Mesendoderm (in vitro differentiated cells): ENCODE measurements around the gene CYYR1.
A peak's percentile ranks its signal among the peaks of the same experiment; 100 is the strongest.
"Not testable (repeated sequence)": the region's sequence is repeated elsewhere in the genome, so short reads cannot be mapped to it uniquely, and the experiment has no call there.

ENCODE experiments used
- DNase-seq: peaks from one replicate; pipeline ENCODE4 v3.0.0; 2013
- H2AK5ac ChIP-seq: 2 replicates; pipeline ENCODE4 v1.6.1; 2013; ENCODE audit warnings: low read length, inconsistent platforms
- H2BK120ac ChIP-seq: 2 replicates; pipeline ENCODE4 v1.6.1; 2013; ENCODE audit warnings: low read depth, mild to moderate bottlenecking, low read length, moderate library complexity, mixed read lengths
- H2BK15ac ChIP-seq: replicated peaks from 2 replicates; pipeline ENCODE4 v1.6.1; 2013; ENCODE audit warnings: low read depth, mild to moderate bottlenecking, moderate library complexity
- H2BK5ac ChIP-seq: 2 replicates; pipeline ENCODE4 v1.6.1; 2013; ENCODE audit warnings: low read length, inconsistent platforms
- H3K18ac ChIP-seq: 2 replicates; pipeline ENCODE4 v1.6.1; 2013; ENCODE audit warnings: mild to moderate bottlenecking, low read length, mixed read lengths
- H3K23ac ChIP-seq: one replicate; pipeline ENCODE4 v1.6.1; 2013; ENCODE audit warnings: low read length
- H3K27ac ChIP-seq: 2 replicates; pipeline ENCODE4 v1.5.1; 2013; ENCODE audit warnings: low read depth, mild to moderate bottlenecking, inconsistent platforms, low read length, moderate library complexity
- H3K27me3 ChIP-seq: 2 replicates; pipeline ENCODE4 v1.6.1; 2013; ENCODE audit warnings: low read length, control low read depth, mild to moderate bottlenecking, inconsistent platforms; ENCODE audit not compliant: insufficient read depth, poor library complexity
- H3K36me3 ChIP-seq: 2 replicates; pipeline ENCODE4 v1.6.1; 2013; ENCODE audit warnings: low read length, inconsistent platforms; ENCODE audit not compliant: control insufficient read depth, insufficient read depth
- H3K4ac ChIP-seq: one replicate; pipeline ENCODE4 v1.6.1; 2013; ENCODE audit warnings: low read depth, mild to moderate bottlenecking, low read length, moderate library complexity
- H3K4me1 ChIP-seq: 2 replicates; pipeline ENCODE4 v1.6.1; 2013; ENCODE audit warnings: low read depth, low read length, inconsistent platforms; ENCODE audit not compliant: control insufficient read depth
- H3K4me2 ChIP-seq: 2 replicates; pipeline ENCODE4 v1.6.1; 2013; ENCODE audit warnings: low read length
- H3K4me3 ChIP-seq: 2 replicates; pipeline ENCODE4 v1.5.1; 2013; ENCODE audit warnings: mild to moderate bottlenecking, low read length
- H3K56ac ChIP-seq: one replicate; pipeline ENCODE4 v1.6.1; 2013; ENCODE audit warnings: low read length
- H3K79me1 ChIP-seq: 2 replicates; pipeline ENCODE4 v1.6.1; 2013; ENCODE audit warnings: low read length, inconsistent platforms
- H3K79me2 ChIP-seq: 2 replicates; pipeline ENCODE4 v1.6.1; 2013; ENCODE audit warnings: mild to moderate bottlenecking, low read length; ENCODE audit not compliant: control insufficient read depth, insufficient read depth
- H3K9ac ChIP-seq: 2 replicates; pipeline ENCODE4 v1.6.1; 2013; ENCODE audit warnings: low read length, inconsistent platforms
- H4K5ac ChIP-seq: one replicate; pipeline ENCODE4 v1.6.1; 2013; ENCODE audit warnings: low read length
- H4K8ac ChIP-seq: one replicate; pipeline ENCODE4 v1.6.1; 2013; ENCODE audit warnings: low read depth, mild to moderate bottlenecking, control low read depth, low read length, moderate library complexity
- WGBS: extraction: QIAGEN DNeasy Blood & Tissue Kit; methylation state at CpG from one replicate; pipeline ENCODE4 v1.1.7; 2013; ENCODE audit warnings: low lambda C conversion rate, missing lambda C conversion rate; ENCODE audit not compliant: insufficient coverage; ENCODE audit errors: extremely low coverage; 5-methylcytosine and 5-hydroxymethylcytosine counted together

The CYYR1 gene

GRCh38 chr21:26465916-26466315, 107.2 kb downstream of the CYYR1 start:
- H2BK15ac ChIP-seq: no peak overlapping the region
- WGBS: 100% methylated on average over 1 of the region's 3 CpGs
- H3K9ac ChIP-seq: no peak overlapping the region
- H3K18ac ChIP-seq: no peak overlapping the region
- no peaks in the 10 kb centered on the region for H3K79me2 ChIP-seq
- H4K5ac ChIP-seq: no peak overlapping the region
- H3K56ac ChIP-seq: no peak overlapping the region
- H3K79me1 ChIP-seq: no peaks in the 10 kb centered on the region
- no peak overlapping the region for H4K8ac ChIP-seq
- H3K27me3 ChIP-seq: no peaks in the 10 kb centered on the region
- no peak overlapping the region for H3K4me3 ChIP-seq
- no peak overlapping the region for H3K27ac ChIP-seq
- no peak overlapping the region for H3K4me2 ChIP-seq
- H2BK5ac ChIP-seq: no peak overlapping the region
- H2AK5ac ChIP-seq: no peak overlapping the region
- DNase-seq: no peak
- H3K36me3 ChIP-seq: no peaks in the 10 kb centered on the region
- no peak overlapping the region for H3K4ac ChIP-seq
- H2BK120ac ChIP-seq: no peak overlapping the region
- H3K4me1 ChIP-seq: no peaks in the 10 kb centered on the region
- H3K23ac ChIP-seq: no peak overlapping the region

GRCh38 chr21:26461500-26461899, 111.6 kb downstream of the CYYR1 start:
- H3K79me1 ChIP-seq: no peaks in the 10 kb centered on the region
- no peak for DNase-seq
- H3K23ac ChIP-seq: no peak overlapping the region
- H2BK15ac ChIP-seq: no peak overlapping the region
- H2BK5ac ChIP-seq: no peak overlapping the region
- H3K27ac ChIP-seq: no peak overlapping the region
- no peaks in the 10 kb centered on the region for H3K79me2 ChIP-seq
- H4K8ac ChIP-seq: no peak overlapping the region
- H3K18ac ChIP-seq: no peak overlapping the region
- H3K4ac ChIP-seq: no peak overlapping the region
- H3K9ac ChIP-seq: no peak overlapping the region
- no CpG with 5 or more reads among the region's 3 CpGs for WGBS
- no peaks in the 10 kb centered on the region for H3K36me3 ChIP-seq
- H3K56ac ChIP-seq: no peak overlapping the region
- H3K27me3 ChIP-seq: no peaks in the 10 kb centered on the region
- H4K5ac ChIP-seq: no peak overlapping the region
- no peak overlapping the region for H3K4me3 ChIP-seq
- H3K4me1 ChIP-seq: no peaks in the 10 kb centered on the region
- H2BK120ac ChIP-seq: no peak overlapping the region
- no peak overlapping the region for H2AK5ac ChIP-seq
- no peak overlapping the region for H3K4me2 ChIP-seq

DNA sequence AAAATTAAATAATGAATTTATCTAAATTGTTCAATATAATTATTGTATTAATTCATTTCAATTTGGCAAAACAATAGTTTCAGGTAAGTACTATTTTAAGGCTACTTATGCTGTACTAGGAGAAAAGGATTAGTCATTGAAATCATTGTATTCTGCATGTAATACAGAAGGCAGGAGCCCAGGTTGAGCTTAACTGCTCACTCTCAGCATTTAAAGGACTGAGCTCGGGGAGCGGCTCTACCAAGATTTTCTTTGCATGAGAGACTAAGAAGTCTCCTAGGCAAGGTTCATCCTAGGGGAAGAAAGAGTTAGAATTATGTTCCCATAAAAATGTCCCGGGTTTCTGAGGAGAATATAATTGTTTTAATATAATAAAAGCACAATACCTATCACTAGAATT, 112.5 kb downstream of the CYYR1 start:
- Histone ChIP-seq H3K4me2 (no peak overlapping the region), H4K8ac (no peak overlapping the region), H4K5ac (no peak overlapping the region), H2BK15ac (no peak overlapping the region), H3K79me2 (no peaks in the 10 kb centered on the region), H3K4me3 (no peak overlapping the region), H2AK5ac (no peak overlapping the region), H2BK120ac (no peak overlapping the region), H3K27ac (no peak overlapping the region), H3K18ac (no peak overlapping the region), H3K4ac (no peak overlapping the region), H3K23ac (no peak overlapping the region), H2BK5ac (no peak overlapping the region), H3K36me3 (no peaks in the 10 kb centered on the region), H3K4me1 (no peaks in the 10 kb centered on the region), H3K27me3 (no peaks in the 10 kb centered on the region), H3K9ac (no peak overlapping the region), H3K56ac (no peak overlapping the region), H3K79me1 (no peaks in the 10 kb centered on the region)
- no CpG with 5 or more reads among the region's 3 CpGs for WGBS
- DNase-seq: no peak

DNA sequence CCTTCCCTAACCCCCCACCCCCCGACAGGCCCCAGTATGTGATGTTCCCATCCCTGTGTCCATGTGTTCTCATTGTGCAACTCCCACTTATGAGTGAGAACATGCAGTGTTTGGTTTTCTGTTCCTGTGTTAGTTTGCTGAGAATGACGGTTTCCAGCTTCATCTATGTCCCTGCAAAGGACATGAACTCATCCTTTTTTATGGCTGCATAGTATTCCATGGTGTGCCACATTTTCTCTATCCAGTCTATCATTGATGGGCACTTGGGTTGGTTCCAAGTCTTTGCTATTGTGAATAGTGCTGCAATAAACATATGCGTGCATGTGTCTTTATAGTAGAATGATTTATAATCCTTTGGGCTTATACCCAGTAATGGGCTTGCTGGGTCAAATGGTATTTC, 114.2 kb downstream of the CYYR1 start:
- not testable (repeated sequence) for H4K5ac ChIP-seq, H3K23ac ChIP-seq, H3K79me2 ChIP-seq, H2BK120ac ChIP-seq, H3K4ac ChIP-seq, H3K4me2 ChIP-seq, H4K8ac ChIP-seq, H3K4me3 ChIP-seq, H3K9ac ChIP-seq, H2BK5ac ChIP-seq, DNase-seq, H3K4me1 ChIP-seq, H3K79me1 ChIP-seq, H3K36me3 ChIP-seq, H2BK15ac ChIP-seq, H3K56ac ChIP-seq, H2AK5ac ChIP-seq, H3K27me3 ChIP-seq, H3K27ac ChIP-seq, H3K18ac ChIP-seq
- no CpG with 5 or more reads among the region's 3 CpGs for WGBS

DNA sequence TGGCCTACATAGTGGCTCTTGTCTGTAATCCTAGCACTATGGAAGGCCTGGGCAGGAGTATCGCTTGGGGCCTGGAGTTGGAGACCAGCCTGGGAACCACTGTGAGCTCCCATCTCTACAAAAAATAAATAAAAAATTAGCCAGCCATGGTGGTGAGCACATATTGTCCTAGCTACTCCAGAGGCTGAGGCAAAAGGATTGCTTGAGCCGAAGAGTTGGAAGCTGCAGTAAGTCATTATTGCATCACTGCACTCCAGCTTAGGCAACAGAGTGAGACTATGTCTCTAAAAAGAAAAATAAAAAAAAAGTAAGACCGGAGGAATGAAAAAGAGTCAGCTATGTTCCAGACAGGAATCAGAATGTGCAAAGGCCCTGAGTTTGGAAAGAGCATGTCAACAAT, 115.3 kb downstream of the CYYR1 start:
- H2BK15ac ChIP-seq: no peak overlapping the region
- no peaks in the 10 kb centered on the region for H3K79me2 ChIP-seq
- no peak overlapping the region for H4K8ac ChIP-seq
- H3K23ac ChIP-seq: no peak overlapping the region
- no peak overlapping the region for H3K4me2 ChIP-seq
- no peaks in the 10 kb centered on the region for H3K4me1 ChIP-seq
- H3K79me1 ChIP-seq: no peaks in the 10 kb centered on the region
- no peak overlapping the region for H3K4me3 ChIP-seq
- H2AK5ac ChIP-seq: no peak overlapping the region
- no peak overlapping the region for H4K5ac ChIP-seq
- H3K27ac ChIP-seq: no peak overlapping the region
- WGBS: no CpG with 5 or more reads among the region's 3 CpGs
- no peak for DNase-seq
- H3K9ac ChIP-seq: no peak overlapping the region
- no peaks in the 10 kb centered on the region for H3K27me3 ChIP-seq
- H3K36me3 ChIP-seq: no peaks in the 10 kb centered on the region
- H2BK120ac ChIP-seq: no peak overlapping the region
- no peak overlapping the region for H3K56ac ChIP-seq
- no peak overlapping the region for H2BK5ac ChIP-seq
- H3K18ac ChIP-seq: no peak overlapping the region
- H3K4ac ChIP-seq: peak overlapping the region; percentile 0

- Histone ChIP-seq H3K23ac (no peak overlapping the region), H3K27ac (no peak overlapping the region), H3K56ac (no peak overlapping the region), H3K79me2 (no peaks in the 10 kb centered on the region), H4K8ac (no peak overlapping the region), H3K79me1 (no peaks in the 10 kb centered on the region), H3K4me2 (no peak overlapping the region), H3K36me3 (no peaks in the 10 kb centered on the region), H3K4me1 (no peaks in the 10 kb centered on the region), H3K27me3 (no peaks in the 10 kb centered on the region), H4K5ac (no peak overlapping the region), H3K9ac (no peak overlapping the region), H3K4ac (no peak overlapping the region), H2BK15ac (no peak overlapping the region), H2BK5ac (no peak overlapping the region), H3K4me3 (no peak overlapping the region), H2BK120ac (no peak overlapping the region), H2AK5ac (no peak overlapping the region), H3K18ac (no peak overlapping the region)
- WGBS: no CpG with 5 or more reads among the region's 5 CpGs
- no peak for DNase-seq
Observed at GRCh38 chr21:26453267-26453666, 119.8 kb downstream of the CYYR1 start.
